SW480 (cell line): ENCODE measurements around the gene AP1S3.

Source experiments
- DNase-seq: peaks from one replicate; pipeline ENCODE4 v3.0.0-alpha.2; 2016; ENCODE audit warnings: low spot score

The AP1S3 gene

DNA sequence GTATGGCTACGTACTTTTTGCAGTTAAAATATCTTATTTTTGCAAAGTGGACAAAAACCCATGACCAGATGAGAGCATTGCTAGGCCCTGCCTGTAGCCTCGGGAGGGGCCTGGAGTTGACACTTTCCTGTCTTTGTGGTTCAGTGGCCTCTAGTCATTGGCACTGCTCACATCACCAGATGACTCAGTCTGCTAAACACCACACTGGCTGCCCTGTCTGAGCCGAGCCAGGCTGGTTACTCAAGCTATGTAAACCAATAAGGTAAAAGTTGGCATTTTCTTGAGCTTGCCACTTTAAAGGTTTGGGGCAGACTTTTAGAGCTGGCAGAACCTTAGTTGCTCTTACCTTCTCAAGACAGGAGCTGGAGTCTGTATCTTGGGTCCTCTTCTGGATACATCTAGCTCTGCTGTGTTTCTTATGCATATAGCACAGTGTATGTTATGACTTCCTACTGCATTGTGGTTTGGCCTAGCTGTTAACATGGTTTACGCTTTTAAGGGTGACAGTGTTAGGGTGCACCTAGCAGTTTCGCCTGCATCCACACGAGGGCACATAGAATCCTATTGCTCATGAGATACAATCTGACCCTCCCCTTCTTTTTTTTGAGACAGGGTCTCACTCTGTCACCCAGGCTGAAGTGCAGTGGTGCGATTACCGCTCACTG, 76.4 kb downstream of the AP1S3 start:
- peak; percentile 83 for DNase-seq

DNA sequence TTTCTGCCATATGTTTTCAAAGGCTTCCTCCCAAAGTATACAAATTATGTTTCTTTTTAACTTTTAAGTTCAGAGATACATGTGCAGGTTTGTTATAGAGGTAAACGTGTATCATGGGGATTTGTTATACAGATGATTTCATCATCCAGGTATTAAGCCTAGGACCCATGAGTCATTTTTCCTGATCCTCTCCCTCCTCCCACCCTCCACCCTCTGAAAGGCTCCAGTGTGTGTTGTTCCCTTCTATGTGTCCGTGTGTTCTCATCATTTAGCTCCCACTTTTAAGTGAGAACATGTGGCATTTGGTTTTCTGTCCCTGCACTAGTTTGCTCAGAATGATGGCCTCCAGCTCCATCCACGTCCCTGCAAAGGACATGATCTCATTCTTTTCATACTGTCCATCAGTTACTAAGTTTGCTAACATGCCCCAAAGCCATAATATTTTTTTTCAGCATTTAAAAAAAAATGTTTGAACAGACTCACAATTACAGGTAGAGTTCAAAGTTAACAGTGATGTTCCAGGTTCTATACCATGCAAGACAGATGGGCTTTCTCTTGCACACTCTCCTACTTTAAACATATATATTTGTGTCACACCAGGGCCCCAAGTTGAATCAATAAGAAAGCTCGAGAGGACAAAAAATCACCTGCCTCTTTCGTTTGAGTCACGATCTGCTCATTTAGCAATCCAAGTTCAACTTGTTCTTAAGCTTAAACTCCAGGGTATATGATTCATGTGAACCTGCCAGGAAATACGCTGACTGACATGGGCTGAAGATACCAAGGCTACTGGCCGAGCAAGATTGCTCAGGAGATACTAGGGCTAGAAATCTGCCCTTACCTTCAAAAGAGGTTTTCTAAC, 77.6 kb downstream of the AP1S3 start:
- peak; percentile 86 for DNase-seq

DNA sequence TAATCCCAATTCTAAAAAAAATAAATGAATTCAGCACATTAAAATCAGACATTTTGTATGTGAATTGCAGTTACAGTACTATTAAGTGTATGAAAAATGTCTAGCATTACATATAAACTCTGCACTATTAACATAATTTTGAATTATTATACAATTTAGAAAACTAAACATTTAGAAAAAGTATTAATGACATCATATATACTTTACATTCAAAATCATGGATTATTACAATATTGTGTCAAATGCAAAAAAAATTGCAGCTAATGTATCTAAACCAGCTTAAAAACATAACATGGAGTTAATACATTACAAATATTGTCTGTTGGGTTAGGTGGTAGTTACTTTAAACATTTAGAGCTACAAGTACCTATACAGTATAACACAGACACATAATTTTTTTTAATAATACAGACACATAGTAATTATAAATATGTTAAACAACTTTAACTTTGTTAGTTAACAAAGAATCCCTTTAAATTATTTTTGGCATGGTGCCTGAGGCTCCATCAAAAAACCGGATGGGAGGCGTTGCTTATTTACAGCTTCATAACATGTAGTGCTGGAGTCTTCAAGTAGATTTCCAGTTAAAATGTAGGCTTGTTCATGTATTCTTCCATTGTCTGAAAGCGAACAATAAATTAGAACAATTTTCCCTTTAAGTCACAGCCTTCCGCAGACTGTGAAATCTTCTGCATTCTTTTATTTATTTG, 79.1 kb downstream of the AP1S3 start:
- no peak for DNase-seq

DNA sequence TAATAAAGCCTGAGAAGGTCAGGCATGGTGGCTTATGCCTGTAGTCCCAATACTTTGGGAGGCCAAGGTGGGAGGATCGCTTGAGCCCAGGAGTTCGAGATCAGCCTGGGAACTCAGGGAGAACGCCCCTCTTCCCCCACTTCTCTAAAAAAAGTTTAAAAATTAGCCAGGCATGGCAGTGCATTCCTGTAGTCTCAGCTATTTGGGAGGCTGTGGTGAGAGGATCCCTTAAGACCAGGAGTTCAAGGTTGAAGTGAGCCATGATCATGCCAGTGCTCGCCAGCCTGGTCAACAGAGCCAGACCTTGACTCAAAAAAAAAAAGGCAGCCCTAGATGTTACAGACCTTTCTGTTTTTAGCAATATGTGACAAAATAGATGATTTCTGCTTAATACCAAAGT, 83.4 kb downstream of the AP1S3 start:
- no peak for DNase-seq

DNA sequence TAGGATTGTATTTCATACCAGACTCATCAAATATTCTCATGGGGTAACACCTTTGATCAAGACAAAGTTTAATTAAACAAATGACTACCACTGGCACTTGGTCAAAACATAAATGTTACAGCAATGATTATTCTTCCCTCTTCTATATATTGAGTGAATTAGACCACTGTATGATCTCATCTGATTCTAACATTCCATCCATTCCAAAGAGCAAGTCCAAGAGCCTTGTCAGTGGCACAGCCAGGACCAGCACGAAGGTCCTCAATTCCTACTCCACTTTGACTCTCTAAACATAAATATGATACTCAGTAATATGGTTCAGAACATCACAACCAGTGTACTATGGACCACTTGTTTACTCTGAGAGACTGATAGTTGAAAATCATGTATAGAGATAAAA, 86.4 kb downstream of the AP1S3 start:
- no peak for DNase-seq

DNA sequence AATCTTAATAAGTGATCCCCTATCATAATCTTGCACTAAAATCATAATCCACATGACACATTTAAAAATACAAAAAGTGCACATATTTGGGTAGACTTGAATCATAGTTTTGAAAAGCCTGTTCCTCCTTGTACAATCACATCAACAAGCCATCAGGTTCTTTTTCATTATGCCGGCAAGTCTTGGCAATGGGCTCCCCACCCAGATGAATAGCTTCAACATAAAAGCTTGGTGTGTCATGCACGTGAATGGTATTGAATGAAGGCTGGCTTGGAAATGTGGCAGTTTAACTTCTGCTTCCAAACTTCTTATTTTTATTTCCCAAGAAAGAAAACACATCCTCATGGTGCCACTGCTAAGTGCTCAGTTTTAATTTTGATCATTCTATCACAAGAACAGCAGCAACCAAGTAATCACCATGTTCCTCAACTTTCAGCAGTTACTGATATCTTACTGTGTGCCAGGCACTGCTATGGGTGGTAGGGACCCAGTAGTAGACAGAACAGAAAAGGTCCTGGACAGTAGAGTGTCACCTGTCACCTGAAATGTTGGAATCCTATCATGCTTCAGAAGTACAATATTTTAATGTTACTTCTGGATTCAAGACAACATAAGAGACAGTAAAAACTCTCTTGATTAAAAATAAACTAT, 89.9 kb downstream of the AP1S3 start:
- no peak for DNase-seq

DNA sequence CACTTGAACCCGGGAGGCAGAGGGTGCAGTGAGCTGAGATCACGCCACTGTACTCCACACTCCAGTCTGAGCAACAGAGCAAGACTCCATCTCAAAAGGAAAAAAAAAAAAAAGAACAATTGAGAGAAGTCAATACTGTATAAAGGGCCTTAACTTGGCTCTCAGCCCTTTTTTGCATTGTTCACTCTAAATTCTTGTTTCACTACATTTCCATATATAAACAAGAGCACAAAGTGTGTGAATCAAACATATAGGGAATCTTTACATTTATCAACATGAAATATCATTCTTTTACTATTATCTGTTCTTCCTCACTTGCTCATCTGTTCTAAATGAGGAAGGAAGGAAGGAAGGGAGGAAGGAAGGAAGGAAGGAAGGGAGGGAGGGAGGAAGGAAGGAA, 90.8 kb downstream of the AP1S3 start:
- no peak for DNase-seq

DNA sequence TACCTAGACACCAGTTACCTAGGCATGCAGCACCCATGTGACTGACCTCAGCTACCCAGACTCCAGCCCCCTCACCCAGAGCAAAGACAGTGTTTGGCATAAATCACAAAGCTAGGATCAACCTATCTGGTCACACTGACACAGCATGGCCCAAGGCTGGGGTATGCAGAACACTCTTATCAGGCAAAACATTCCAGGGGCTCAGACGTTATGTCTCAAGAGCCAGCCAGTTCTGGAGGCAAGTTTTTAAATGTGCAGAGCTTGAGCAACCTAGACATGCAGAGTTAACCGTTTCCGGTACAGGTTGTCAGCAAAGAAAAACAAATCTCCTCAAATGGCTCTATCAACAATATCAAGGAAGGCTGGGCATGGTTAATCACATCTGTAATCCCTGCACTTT, 92.8 kb downstream of the AP1S3 start:
- DNase-seq, result no peak

DNA sequence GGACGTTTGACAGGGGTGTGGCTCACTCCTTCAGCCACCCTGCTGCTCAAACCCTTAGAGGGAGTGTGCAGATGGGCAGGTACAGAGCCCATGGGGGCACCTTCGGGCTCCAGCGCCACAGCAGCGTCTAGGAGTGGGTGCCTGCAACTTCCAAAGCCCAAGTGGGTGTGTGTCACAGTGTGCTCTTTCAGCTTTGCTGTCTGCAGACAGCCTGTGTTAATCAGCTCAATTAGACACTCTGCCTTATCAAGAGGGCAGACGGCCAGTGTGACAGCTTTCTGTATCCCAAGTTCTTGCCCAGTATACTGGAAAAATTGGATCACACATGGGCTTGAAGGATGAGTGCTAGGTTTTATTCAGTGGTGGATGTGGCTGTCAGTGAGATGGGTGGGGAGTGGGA, 96.7 kb downstream of the AP1S3 start:
- no peak for DNase-seq

DNA sequence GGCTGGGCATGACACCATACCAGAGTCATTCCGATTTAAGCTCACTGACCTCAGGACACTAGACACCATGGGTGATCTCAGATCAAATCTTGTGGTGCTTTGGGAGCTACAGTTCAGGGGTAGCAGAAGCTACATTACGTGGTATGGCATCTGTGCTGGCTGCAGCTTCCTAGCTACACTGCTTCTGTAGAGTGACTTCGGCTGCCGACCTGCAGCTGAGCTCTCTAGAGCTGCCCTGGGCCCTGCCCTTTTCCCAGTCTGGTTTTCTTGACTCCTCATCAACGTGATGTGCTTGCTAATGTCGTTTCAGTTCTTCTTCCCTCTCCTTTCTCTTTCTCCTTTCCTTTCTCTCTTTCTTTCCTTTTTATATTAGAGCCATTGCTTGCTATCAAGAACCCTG, 100.2 kb downstream of the AP1S3 start:
- no peak for DNase-seq

DNA sequence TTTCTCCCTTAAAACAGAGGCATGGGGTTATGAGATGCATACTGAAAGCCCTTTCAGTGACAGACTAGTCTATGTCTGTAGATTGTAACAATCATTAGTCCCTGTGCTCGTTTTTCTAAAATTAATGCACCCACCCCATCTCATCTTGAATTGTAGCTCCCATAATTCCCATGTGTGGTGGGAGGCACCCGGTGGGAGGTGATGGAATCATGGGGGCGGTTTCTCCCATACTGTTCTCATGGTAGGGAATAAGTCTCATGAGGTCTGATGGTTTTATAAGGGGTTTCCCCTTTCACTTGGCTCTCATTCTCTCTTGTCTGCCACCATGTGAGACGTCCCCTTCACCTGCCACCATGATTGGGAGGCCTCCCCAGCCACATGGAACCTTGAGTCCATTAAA, 100.9 kb downstream of the AP1S3 start:
- no peak for DNase-seq

DNA sequence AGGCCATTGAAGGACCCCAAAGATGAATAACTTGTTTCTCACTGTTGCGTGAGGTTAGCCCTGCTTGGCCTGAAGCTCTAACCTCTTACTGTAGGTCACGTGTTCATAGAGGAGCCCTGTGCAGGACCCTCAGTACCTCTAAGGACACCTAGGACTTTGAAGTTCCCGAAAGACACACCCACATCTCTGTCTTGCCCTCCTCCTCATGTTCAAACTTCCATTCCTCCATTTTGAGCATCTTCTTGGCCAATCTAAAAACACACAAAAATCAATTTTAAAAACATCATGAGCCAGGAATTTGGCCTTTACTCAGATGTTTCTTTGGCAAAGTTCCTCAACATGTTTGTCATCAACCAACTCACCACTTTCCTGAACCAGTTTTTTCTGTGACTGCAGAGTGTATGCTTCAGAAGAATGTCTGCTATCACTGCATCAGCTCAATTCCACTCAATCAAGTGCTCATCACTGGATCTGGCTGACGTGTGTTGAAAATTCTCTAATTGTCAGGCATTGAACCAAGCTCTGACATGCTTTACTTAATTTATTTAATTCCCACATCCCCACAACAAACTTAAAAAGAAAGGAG, 101.6 kb downstream of the AP1S3 start:
- no peak for DNase-seq

DNA sequence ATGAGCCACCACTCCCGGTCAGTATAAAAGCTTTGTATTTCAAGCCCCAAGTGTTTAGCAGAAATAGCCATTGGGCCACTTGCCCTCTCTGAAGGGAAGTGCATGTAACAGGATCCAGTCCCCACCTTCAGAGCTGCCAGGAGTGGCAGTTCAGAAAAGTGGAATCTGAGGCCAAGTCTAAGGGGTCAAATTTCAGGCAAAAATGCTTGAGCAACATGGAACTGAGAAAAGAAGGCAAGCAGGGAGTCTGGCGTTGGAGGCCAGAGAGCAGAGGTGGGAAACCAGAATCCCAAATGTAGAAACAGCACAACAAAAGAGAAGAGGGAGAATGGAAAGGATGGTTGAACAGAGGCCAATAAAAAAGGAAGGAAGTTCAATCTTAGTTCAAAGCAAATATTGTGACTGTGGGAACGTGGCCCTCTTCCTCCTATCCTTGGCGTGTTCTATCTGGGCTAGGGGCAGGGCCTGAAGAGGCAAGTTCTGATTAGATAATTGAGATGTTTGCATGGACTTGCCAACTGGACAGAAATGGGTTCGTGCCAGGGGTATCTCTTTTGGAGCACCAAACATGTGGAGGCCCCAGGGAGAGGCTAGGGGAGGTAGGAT, 102.2 kb downstream of the AP1S3 start:
- no peak for DNase-seq

DNA sequence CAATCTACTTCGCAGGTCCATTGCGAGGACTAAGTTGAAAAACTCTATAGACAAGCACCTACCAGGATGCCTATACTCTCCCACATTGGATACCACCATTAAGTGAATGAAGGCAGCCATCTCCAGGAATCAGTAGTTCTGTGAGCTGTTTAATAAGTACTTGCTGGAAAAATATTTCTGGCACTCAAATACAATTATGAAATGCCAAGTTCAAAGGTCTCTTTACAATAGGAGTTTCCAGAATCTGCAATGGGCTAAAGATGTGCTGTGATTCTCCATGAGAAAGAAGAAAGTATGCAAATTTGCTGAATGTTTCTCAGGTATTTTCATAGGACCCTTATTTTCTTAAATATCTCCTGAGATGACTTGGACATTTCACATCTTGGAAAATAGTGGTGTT, 103.0 kb downstream of the AP1S3 start:
- DNase-seq, result no peak

DNA sequence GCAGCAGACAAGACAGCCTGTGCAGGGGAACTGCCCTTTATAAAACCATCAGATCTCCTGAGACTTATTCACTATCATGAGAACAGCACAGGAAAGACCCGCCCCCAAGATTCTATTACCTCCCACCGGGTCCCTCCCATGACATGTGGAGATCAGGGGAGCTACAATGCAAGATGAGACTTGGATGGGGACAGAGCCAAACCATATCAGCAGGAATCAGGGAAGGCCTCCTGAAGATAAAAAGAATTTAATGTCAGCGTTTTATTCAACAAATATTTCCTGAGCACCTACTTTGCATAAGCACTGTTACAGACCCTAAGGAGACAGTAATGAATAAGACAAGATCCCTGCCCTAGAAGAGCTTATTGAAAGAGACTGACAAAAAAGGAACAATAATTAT, 105.0 kb downstream of the AP1S3 start:
- no peak for DNase-seq

DNA sequence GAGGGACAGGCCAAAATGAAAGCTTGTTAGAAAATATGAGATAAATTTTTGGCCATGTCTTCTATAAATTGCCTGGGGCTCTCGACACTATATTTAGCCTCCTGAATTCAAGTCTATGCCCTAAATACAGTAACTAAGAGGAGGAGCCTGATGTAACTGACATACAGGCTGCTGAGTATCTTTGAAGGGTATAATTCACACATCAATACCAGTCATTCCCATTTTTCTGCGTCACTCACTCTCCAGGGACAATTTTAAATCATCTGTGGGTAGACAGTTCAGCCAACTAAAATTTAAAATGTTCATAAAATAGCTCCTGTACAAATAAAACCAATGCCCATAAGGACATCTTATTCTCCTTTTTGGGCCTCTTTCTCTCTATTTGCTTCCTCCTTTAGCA, 105.9 kb downstream of the AP1S3 start:
- DNase-seq, result no peak

DNA sequence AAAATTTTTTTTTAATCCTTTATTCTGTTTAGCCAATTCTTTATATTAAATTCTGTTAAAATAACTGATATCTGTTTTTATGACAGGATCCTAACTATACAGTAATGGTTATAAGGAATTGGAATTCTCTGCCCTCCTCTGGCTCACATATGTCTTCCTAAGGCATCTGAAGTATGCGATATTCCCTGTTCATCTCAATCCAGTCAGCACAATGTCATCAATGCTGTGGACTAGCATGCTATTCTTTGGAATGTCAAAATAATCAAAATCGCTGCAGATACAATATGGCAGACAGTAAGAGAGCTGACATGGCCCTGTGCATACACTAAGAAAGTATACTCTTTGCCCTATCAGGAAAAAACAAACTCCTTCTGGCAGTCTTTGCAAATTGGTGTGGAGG, 107.6 kb downstream of the AP1S3 start:
- DNase-seq, result no peak

DNA sequence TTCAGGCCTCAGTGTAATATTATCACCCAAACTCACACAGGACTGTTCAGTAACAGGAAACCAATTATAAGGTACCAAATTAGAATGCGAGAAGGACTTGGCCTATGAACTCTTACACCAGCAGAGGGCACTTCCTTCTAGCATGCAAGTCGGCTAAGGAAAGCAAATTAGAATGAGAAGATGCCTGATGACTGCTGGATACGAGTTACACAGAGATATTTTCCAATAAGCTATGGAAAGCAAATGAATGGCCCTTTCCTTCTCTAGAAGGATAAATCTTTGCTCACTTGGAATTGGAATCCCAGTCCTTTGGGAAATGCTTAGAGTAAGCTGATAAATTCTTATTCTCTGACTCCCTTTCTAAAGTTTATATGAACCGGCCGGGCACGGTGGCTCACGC, 109.8 kb downstream of the AP1S3 start:
- peak; percentile 52 for DNase-seq

DNA sequence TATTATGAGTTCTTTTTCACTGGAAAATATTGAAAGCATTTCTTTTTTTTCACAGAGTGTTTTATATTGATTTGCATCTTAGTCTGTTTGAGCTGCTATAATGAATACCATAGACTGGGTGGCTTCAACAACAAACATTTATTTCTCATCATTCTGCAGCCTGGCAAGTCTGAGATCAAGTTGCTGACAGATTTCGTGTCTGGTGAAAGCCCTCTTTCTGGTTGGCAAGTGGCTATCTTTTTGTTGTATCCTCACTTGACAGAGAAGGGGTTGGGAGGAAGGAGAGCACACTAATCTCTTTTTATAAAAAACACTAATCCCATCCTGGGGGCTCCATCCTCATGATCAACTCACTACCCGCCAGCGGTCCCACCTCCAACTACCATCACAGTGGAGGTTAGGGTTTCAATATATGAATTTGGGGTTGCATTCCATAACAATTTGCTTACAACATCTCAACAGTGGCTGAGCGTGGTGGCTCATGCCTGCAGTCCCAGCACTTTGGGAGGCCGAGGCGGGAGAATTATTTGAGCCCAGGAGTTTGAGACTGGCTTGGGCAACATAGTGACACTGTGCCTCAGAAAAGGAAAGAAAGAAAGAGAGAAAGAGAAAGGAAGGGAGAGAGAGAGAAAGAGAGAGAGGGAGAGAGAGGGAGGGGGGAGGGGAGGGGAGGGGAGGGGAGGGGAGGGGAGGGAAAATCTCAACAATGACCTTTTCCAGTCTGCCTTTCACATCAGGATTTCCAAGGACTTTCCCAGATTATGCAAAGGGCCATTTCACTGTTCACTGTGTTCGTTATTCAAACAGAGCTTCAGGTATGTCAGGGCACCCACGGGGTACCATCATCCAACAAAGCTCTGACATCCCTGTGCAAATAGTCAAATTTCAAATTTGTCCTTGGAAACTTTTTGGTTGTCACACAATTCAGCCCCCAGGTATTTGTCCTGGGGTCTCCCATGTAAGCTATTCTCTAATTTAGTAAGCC, 111.1 kb downstream of the AP1S3 start:
- DNase-seq, result no peak

DNA sequence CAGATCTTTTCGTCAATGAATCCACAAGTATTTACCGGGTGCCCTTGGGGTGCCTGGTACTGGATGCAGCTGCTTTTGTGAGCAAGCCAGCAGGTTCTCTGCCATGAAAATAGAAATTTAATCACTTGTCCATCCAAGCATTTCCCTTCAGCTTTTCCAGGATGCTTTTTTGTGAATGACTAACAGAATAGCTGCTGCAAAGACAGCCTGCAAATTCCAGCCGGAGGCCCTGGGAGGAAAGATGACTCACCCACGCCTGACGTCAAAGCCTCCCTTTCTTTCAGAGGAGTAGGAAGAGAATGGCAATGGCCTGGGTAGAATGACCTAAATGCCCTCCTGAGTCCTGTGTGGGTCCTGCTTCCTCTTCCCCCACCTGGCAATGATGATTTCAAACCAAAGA, 111.9 kb downstream of the AP1S3 start:
- peak; percentile 78 for DNase-seq

DNA sequence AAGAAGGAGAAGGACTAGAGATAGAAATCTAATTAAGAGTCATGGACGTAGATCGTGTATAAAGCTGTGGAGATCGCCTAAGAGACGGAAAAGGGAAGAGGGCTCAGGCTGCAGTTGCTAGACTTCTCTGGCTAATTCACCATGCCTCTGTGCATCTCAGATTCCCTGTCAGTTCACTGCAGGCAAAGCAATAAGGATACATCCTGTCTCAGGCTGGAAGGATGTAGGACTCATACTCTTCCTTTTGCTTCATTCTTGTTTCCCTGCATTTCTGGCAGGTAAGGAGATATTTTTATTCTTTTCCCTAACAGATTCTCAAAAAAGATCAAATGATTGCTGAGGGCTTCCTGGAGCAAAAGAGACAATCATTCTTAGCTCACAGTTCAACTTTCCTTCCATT, 112.5 kb downstream of the AP1S3 start:
- no peak for DNase-seq
